ENCODE data around the gene SIX1. TPM values are rescaled to one million over a fixed set of nuclear protein-coding genes. Genes with fewer than 3 reads are reported as not detected.

Gene SIX1
- total RNA-seq, 1 experiment from 2014 or later: 2.5 TPM

GRCh38 chr14:60622210-60622916, 26.9 kb downstream of the SIX1 start:
- H3K36me3 ChIP-seq (ENCODE audit: control insufficient read depth in 1 of 2, insufficient read depth in 2 of 2, low read length in 2 of 2): no peaks in the 10 kb centered on the region
- no peak for TF ChIP-seq ZBTB33 (IDR thresholded peaks at IDR 0.05; ENCODE audit: extremely low read depth, insufficient replicate concordance, low read length)
- no peak for TF ChIP-seq MAX (IDR thresholded peaks at IDR 0.05)
- no peak for TF ChIP-seq EGR1 (IDR thresholded peaks at IDR 0.05; ENCODE audit: low read depth)
- no peak overlapping the region for H3K4me3 ChIP-seq (replicated peaks in 1 of 2; ENCODE audit: low read depth in 1 of 2, low read length in 2 of 2)
- no peaks in the 10 kb centered on the region for H4K20me1 ChIP-seq (ENCODE audit: insufficient read depth)
- H3K9ac ChIP-seq (ENCODE audit: low read length): no peak overlapping the region
- no peak overlapping the region for H2AFZ ChIP-seq (ENCODE audit: low read depth, low read length, poor library complexity, severe bottlenecking)
- H3K79me2 ChIP-seq (ENCODE audit: insufficient read depth, low read length): no peaks in the 10 kb centered on the region
- ChIA-PET RAD21 (ENCODE audit: low non-redundant PET in 1 of 2, low total read pairs in 2 of 2, uncharacterized antibody in 2 of 2, unreplicated experiment in 2 of 2) (no interaction called here), CTCF (no interaction called here), POLR2A (no interaction called here)
- no TSS peak for BruUV-seq (replicated peaks)
- H3K4me2 ChIP-seq (ENCODE audit: low read length): no peak overlapping the region
- no peaks in the 10 kb centered on the region for H3K9me2 ChIP-seq (ENCODE audit: insufficient read depth)
- no peaks in the 10 kb centered on the region for H3K27me3 ChIP-seq (ENCODE audit: insufficient read depth, low read length)
- intact Hi-C loops (cut with micrococcal nuclease): no loop called here
- H3K4me1 ChIP-seq (ENCODE audit: control insufficient read depth in 1 of 2, insufficient read depth in 2 of 2, low read length in 2 of 2): peaks cover 0 to 7% of the 10 kb centered on the region in 2 experiments; a peak in 1 of 4 replicates
- ATAC-seq (no peak), DNase-seq (ENCODE audit: low read depth, low spot score) (no peak)
- no peaks in the 10 kb centered on the region for H3K9me3 ChIP-seq (ENCODE audit: control insufficient read depth in 1 of 2, insufficient read depth in 1 of 2, low read depth in 1 of 2, low read length in 2 of 2)
- no peak overlapping the region for H3K27ac ChIP-seq (ENCODE audit: low read depth, low read length)

DNA sequence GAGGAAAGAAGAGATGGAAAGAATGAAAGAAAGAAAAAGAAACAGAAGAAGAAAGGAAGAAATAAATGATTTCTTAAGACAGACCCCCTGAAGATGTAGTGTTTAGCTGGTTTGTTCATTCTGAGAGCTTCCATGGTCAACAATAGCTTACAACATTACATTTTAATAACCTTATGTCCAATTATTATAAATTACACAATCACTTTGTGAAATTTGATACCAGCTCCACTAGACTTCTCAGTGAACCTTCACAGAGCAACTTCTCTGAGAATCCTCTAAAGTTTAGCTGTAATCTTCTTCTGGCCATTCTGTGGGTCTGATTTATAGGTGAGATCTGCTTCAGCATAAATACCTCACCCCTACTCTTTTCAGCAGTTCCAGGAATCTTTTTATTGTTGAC, 27.9 kb downstream of the SIX1 start:
- DNase-seq (ENCODE audit: low read depth, low spot score): no peak
- POLR2A ChIA-PET: no interaction called here
- TF ChIP-seq YY1 (IDR thresholded peaks at IDR 0.05; ENCODE audit: extremely low read depth, insufficient replicate concordance, low read depth, low read length) (no peak), CEBPB (IDR thresholded peaks at IDR 0.05; ENCODE audit: low read depth) (no peak), EZH2phosphoT487 (IDR thresholded peaks at IDR 0.05; ENCODE audit: borderline replicate concordance) (no peak), POLR2AphosphoS5 (IDR thresholded peaks at IDR 0.05; ENCODE audit: low read depth, low read length) (no peak), ZBTB33 (IDR thresholded peaks at IDR 0.05; ENCODE audit: extremely low read depth, insufficient replicate concordance, low read length) (no peak), EGR1 (IDR thresholded peaks at IDR 0.05; ENCODE audit: low read depth) (no peak), ZFX (IDR thresholded peaks at IDR 0.05) (no peak), TCF7L2 (IDR thresholded peaks at IDR 0.05; ENCODE audit: borderline replicate concordance, extremely low read depth, insufficient read depth, insufficient read length) (no peak), EZH2 (IDR thresholded peaks at IDR 0.05) (no peak), MAX (IDR thresholded peaks at IDR 0.05) (no peak), SRF (IDR thresholded peaks at IDR 0.05; ENCODE audit: low read depth) (no peak), ELF1 (IDR thresholded peaks at IDR 0.05; ENCODE audit: borderline replicate concordance, low read depth) (no peak), SP1 (IDR thresholded peaks at IDR 0.05; ENCODE audit: low read depth) (no peak), FOSL1 (IDR thresholded peaks at IDR 0.05; ENCODE audit: low read depth) (no peak)
- TF ChIP-seq, protein P1, sequence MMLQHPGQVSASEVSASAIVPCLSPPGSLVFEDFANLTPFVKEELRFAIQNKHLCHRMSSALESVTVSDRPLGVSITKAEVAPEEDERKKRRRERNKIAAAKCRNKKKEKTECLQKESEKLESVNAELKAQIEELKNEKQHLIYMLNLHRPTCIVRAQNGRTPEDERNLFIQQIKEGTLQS (IDR thresholded peaks at IDR 0.05): no peak

More for the DNA sequence above, 27.9 kb downstream of the SIX1 start:
- H3K9me3 ChIP-seq (ENCODE audit: control insufficient read depth in 1 of 2, insufficient read depth in 1 of 2, low read depth in 1 of 2, low read length in 2 of 2): no peaks in the 10 kb centered on the region
- no peaks in the 10 kb centered on the region for H3K36me3 ChIP-seq (ENCODE audit: control insufficient read depth in 1 of 2, insufficient read depth in 2 of 2, low read length in 2 of 2)
- H3K4me1 ChIP-seq (ENCODE audit: control insufficient read depth in 1 of 2, insufficient read depth in 2 of 2, low read length in 2 of 2): peaks cover 0 to 7% of the 10 kb centered on the region in 2 experiments; a peak in 1 of 4 replicates
- no peaks in the 10 kb centered on the region for H4K20me1 ChIP-seq (ENCODE audit: insufficient read depth)
- H3K4me2 ChIP-seq (ENCODE audit: low read length): no peak overlapping the region
- H3K9me2 ChIP-seq (ENCODE audit: insufficient read depth): no peaks in the 10 kb centered on the region
- ATAC-seq: no peak
- no peak overlapping the region for H3K4me3 ChIP-seq (replicated peaks in 1 of 2; ENCODE audit: low read depth in 1 of 2, low read length in 2 of 2)
- RAD21 ChIA-PET (ENCODE audit: low non-redundant PET in 1 of 2, low total read pairs in 2 of 2, uncharacterized antibody in 2 of 2, unreplicated experiment in 2 of 2): no interaction called here
- H3K27me3 ChIP-seq (ENCODE audit: insufficient read depth, low read length): no peaks in the 10 kb centered on the region
- BruUV-seq (replicated peaks): no TSS peak
- no peak overlapping the region for H3K9ac ChIP-seq (ENCODE audit: low read length)
- H2AFZ ChIP-seq (ENCODE audit: low read depth, low read length, poor library complexity, severe bottlenecking): no peak overlapping the region
- CTCF ChIA-PET: no interaction called here
- intact Hi-C loops (cut with micrococcal nuclease): no loop called here
- H3K79me2 ChIP-seq (ENCODE audit: insufficient read depth, low read length): no peaks in the 10 kb centered on the region
- H3K27ac ChIP-seq (ENCODE audit: low read depth, low read length): no peak overlapping the region
